GM21619 (cell line): ENCODE measurements around the gene PLA2G10.
"Not testable (repeated sequence)": the region's sequence is repeated elsewhere in the genome, so short reads cannot be mapped to it uniquely, and the experiment has no call there.

ENCODE experiments used
- ATAC-seq: cut with Tn5 transposase; IDR thresholded peaks from one replicate; pipeline ENCODE4 v1.9.1; 2021; ENCODE audit not compliant: unreplicated experiment

The PLA2G10 gene, protein sequence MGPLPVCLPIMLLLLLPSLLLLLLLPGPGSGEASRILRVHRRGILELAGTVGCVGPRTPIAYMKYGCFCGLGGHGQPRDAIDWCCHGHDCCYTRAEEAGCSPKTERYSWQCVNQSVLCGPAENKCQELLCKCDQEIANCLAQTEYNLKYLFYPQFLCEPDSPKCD

DNA sequence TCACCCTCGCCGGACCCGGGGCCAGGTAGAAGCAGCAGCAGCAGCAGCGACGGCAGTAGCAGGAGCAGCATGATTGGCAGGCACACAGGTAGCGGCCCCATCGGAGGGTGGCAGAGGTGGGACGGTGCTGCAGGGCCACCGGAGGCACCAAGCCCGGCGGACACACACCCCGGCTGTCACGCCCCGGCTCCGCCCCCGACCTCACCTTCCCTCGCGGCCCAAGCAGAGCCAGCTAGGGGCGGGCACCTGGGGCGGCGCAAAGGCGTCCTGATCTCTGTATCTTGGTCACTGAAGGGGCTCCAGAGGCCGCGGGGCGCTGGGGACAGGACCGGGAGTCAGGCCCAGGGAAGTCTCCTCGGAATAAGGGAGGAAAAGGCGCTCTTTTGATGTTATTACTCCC lies at the start of gene PLA2G10:
Gene PLA2G10, minus strand, starts transcription at position 180 of the 400 bp plus-strand sequence. Its CDS starts 79 bp downstream, at position 101.
- ATAC-seq: not testable (repeated sequence)

- peak; percentile 94 for ATAC-seq
These were observed 48.4 kb upstream of the PLA2G10 start, which contains the start of gene NPIPA2 for GRCh38 chr16:14742273-14743128. TSS of gene NPIPA2 (plus strand) at chr16:14742533. CDS start at chr16:14748066, 5,533 bp downstream.

DNA sequence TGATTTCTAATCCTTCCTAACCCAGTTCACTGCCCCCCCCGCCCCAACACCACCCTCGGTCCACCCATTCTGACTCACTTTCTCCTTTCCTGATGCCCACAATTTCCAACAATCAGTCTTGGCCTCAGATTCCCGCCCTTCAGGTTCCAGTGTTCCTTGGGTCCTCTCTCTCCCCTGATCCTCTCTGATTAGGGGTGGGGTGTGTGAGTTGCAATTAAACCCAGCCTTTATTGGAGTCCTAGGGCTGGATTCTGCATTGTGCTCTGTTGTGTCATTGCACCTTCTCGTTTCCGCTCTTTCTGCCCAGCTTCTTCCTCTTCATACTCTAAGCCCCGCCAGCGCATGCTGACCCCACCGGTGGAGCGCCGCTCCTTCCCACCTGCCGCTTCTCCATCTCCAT lies 47.7 kb upstream of the PLA2G10 start:
- not testable (repeated sequence) for ATAC-seq

GRCh38 chr16:14740832-14741385 lies 46.8 kb upstream of the PLA2G10 start:
- not testable (repeated sequence) for ATAC-seq

DNA sequence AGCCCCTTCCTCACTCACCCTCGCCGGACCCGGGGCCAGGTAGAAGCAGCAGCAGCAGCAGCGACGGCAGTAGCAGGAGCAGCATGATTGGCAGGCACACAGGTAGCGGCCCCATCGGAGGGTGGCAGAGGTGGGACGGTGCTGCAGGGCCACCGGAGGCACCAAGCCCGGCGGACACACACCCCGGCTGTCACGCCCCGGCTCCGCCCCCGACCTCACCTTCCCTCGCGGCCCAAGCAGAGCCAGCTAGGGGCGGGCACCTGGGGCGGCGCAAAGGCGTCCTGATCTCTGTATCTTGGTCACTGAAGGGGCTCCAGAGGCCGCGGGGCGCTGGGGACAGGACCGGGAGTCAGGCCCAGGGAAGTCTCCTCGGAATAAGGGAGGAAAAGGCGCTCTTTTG lies 39.1 kb upstream of the PLA2G10 start:
- ATAC-seq: not testable (repeated sequence)

DNA sequence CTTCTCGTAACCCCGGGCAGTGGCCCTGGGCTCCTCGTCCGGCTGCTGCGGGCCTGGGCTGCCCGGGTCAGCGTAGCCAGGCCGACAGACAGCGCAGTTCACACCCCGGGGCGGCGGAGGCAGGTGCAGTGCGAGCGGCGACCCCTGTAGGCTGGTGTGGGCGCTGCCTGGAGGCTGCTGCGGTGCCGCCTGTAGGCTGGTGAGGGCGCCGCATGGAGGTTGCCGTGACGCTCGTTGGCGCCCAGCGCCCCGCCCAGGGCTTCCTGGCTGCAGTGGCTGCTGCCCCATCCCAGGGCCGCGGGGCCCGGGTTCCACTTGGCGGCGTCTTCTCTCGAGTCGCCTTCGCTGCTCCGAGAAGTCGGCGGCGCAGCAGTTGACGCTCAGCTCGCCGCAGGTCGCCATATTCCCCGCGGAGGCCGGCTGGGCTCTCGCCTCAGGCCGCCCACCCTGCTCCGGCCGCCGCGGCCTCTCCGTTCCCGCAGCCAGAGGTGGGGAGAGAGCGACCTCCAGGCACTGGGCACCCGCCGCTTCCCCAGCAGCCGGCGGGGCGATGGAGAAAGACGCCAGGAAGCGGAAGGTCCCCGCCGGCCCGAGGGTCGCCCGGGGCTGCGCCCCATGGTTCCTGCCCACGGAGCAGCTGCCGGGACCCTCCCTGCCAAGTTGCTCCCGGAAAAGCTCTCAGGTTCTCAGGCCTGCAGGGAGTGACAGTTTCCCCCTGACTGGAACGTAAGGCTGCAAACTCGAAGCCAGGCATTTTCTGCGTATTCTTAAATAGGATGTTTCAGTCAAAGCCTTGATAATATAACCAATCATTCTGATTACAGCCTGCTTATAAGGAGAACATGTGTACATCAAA lies 9.3 kb upstream of the PLA2G10 start, which contains the start of gene NPIPA3:
Gene NPIPA3, plus strand, starts transcription at position 256 of the 856 bp plus-strand sequence. CDS start 5,533 bp downstream, outside the sequence.
- peak; percentile 95 for ATAC-seq

GRCh38 chr16:14702672-14703071 lies 8.6 kb upstream of the PLA2G10 start:
- ATAC-seq: not testable (repeated sequence)

DNA sequence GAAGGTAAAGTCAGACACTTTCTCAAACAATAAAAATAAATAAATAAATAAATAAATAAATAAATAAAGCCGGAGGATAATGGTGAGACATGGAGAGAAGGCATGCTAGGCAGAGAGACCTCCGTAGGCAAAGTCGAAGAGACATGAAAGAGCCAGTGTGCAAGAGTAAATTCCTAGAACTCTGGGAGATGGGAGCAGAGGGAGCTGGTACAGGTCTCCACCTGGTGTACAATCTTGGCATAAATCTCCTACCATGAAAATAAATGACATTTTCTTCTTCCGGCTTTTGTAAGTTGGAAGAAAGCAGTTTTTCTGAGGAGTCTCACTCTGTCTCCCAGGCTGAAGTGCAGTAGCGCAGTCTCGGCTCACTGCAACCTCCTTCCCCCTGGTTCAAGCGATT lies 7.8 kb upstream of the PLA2G10 start:
- not testable (repeated sequence) for ATAC-seq

DNA sequence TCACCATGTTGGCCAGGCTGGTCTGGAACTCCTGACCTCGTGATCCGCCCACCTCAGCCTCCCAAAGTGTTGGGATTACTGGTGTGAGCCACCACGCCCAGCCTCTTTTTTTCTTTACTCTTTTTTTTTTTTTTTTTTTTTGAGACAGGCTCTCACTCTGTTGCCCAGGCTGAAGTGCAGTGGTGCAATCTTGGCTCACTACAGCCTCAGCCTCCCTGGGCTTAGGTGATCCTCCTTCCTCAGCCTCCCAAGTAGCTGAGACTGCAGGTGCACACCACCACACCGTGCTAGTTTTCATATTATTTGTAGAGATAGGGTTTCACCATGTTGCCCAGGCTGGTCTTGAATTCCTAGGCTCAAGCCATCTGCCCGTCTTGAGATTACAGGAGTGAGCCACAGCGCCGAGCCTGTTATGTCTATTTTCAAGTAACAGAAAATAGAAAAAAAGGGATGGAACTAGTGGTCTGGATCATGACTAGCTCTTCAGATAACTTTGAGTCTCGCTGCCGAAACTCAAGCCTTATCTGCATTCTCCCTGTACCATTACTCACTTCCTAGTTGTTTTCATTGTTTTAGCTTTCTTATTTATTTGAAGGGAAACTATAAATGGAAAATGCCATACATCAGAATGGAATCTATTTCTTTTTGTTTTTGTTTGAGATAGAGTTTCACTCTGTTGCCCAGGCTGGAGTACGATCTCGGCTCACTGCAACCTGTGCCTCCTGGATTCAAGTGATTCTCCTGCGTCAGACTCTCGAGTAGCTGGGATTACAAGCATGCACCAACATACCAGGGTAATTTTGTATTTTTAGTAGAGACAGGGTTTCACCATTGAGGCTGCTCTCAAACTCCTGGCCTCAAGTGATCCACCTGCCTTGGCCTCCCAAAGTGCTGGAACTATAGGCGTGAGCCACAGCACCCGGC lies 8.0 kb downstream of the PLA2G10 start:
- not testable (repeated sequence) for ATAC-seq

- ATAC-seq: no peak
These were observed 12.0 kb downstream of the PLA2G10 start for GRCh38 chr16:14682121-14682520.

GRCh38 chr16:14681115-14681514 lies 13.0 kb downstream of the PLA2G10 start:
- ATAC-seq: no peak

- ATAC-seq: not testable (repeated sequence)
These were observed 13.7 kb downstream of the PLA2G10 start for GRCh38 chr16:14680396-14680795.

- ATAC-seq: no peak
These were observed 15.2 kb downstream of the PLA2G10 start for GRCh38 chr16:14678748-14679497.

GRCh38 chr16:14677627-14678026 lies 16.5 kb downstream of the PLA2G10 start:
- no peak for ATAC-seq

GRCh38 chr16:14676633-14677032 lies 17.5 kb downstream of the PLA2G10 start:
- no peak for ATAC-seq

GRCh38 chr16:14672403-14672971 lies 21.6 kb downstream of the PLA2G10 start:
- peak; percentile 78 for ATAC-seq

DNA sequence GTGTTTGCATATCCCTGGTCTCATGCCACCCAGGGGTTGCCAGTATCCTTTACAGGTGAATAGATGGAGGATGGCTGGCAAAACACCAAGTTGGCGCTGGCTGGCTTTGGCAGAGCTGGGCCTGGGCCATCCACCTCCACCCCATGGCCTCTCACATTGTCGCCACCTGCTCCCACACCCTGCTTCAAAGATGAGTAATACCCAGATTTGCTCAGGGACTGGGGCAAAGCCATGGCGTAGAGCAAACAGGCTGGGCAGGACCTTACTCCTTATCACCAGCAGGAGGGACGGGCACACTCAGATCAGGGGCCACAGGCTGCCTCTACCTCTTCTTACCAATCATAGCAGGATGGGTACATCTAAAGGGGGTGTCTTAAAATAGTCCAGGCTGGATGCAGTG lies 24.3 kb downstream of the PLA2G10 start:
- no peak for ATAC-seq

GRCh38 chr16:14668556-14669223 lies 25.4 kb downstream of the PLA2G10 start:
- no peak for ATAC-seq
